Measurements from ENCODE around the gene EIPR1.

- TF ChIP-seq POLR2A (IDR thresholded peaks at IDR 0.05), result no peak
- TF ChIP-seq, protein P1, sequence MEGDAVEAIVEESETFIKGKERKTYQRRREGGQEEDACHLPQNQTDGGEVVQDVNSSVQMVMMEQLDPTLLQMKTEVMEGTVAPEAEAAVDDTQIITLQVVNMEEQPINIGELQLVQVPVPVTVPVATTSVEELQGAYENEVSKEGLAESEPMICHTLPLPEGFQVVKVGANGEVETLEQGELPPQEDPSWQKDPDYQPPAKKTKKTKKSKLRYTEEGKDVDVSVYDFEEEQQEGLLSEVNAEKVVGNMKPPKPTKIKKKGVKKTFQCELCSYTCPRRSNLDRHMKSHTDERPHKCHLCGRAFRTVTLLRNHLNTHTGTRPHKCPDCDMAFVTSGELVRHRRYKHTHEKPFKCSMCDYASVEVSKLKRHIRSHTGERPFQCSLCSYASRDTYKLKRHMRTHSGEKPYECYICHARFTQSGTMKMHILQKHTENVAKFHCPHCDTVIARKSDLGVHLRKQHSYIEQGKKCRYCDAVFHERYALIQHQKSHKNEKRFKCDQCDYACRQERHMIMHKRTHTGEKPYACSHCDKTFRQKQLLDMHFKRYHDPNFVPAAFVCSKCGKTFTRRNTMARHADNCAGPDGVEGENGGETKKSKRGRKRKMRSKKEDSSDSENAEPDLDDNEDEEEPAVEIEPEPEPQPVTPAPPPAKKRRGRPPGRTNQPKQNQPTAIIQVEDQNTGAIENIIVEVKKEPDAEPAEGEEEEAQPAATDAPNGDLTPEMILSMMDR (IDR thresholded peaks at IDR 0.05), result no peak
Measured at GRCh38 chr2:3208179-3208578, 169.4 kb downstream of the EIPR1 start.

Data from ovary (tissue), 3 donors.